GM12801 (cell line): ENCODE data around the gene ROBO1.

Experiments
- TF ChIP-seq, protein P1 (sequence below): IDR thresholded peaks from one replicate; pipeline ENCODE4 v1.5.1; 2011; ENCODE audit warnings: control low read depth; ENCODE audit not compliant: insufficient read length; ENCODE audit errors: extremely low read depth

ROBO1 gene

GRCh38 chr3:79253271-79253670 is 514.5 kb downstream of the ROBO1 start:
- TF ChIP-seq, protein P1, sequence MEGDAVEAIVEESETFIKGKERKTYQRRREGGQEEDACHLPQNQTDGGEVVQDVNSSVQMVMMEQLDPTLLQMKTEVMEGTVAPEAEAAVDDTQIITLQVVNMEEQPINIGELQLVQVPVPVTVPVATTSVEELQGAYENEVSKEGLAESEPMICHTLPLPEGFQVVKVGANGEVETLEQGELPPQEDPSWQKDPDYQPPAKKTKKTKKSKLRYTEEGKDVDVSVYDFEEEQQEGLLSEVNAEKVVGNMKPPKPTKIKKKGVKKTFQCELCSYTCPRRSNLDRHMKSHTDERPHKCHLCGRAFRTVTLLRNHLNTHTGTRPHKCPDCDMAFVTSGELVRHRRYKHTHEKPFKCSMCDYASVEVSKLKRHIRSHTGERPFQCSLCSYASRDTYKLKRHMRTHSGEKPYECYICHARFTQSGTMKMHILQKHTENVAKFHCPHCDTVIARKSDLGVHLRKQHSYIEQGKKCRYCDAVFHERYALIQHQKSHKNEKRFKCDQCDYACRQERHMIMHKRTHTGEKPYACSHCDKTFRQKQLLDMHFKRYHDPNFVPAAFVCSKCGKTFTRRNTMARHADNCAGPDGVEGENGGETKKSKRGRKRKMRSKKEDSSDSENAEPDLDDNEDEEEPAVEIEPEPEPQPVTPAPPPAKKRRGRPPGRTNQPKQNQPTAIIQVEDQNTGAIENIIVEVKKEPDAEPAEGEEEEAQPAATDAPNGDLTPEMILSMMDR: no peak

- TF ChIP-seq, protein P1: no peak
These were observed 517.1 kb downstream of the ROBO1 start for GRCh38 chr3:79250746-79251145.

DNA sequence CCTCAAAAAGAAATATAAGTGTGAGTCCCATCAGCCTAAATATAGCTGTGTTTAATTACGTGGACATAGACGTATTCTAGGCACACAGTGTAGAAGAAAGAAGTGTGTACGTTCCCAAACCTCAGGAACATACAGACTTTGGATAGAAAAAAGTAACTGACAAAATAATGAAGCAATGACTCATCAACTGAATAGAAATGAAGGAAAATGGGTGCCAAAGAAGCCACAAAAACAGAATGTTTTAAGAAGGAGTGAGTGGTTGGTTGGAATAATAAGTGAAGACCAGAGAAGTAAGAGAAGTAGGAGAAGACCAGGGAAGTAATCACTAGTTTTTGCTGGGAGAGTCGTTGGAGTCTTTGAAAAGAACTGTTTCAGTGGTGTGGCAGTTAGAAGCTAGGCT is 518.1 kb downstream of the ROBO1 start:
- TF ChIP-seq, protein P1: no peak

DNA sequence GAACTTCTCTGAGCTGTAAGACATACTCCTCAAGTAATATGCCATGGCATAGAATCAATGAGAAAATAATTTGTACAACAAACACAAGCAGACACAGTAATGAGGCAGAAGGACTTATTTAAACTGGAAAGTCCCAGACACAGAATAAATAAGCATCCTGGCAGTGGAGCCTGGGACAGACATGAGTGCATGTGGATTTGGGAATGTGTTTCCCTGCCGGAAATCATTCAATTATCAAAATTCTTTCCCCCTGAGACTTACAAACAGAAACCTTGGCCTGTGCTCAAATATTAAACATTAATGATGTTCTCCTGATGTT is 520.1 kb downstream of the ROBO1 start:
- TF ChIP-seq, protein P1: no peak

DNA sequence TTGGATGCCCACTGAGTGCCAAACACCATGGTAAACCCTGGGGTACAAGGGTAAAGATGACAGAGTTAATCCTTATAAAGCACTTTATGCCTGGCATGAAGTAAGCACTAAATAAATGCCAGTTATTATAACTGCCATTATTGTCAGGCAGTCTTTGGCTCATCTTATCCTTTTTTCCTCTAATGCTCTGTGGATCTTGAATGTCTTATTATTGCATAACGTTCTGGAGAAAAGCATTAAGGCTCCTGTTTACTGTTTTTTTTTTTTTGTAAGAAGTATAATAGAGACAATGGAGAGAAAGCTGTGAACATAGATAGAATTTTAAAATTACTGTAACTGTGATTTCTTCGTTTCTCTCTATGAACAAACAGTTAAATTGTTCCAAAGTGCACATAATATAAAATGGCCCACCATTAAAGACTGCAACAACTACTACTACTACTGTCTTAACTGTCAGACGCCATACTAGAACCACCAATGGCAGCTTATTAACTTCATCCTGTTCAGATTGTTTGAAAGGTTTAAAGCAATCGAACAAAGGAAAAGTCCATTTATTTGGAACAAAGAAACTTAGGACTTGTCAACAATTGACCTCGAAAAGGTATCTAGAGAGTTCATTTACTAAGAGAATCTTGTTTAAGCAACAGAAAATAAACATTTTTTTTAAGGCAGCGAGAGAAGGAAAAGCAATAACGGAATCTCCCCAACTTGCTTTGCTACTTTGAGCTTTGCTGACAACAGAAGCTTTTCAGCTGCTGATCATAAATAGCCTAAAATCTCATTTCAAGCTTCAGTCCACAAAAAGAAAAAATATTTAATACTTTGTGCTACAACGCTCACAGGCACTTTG is 520.7 kb downstream of the ROBO1 start:
- TF ChIP-seq, protein P1: no peak

- TF ChIP-seq, protein P1: no peak
These were observed 522.3 kb downstream of the ROBO1 start for GRCh38 chr3:79245284-79246138.

DNA sequence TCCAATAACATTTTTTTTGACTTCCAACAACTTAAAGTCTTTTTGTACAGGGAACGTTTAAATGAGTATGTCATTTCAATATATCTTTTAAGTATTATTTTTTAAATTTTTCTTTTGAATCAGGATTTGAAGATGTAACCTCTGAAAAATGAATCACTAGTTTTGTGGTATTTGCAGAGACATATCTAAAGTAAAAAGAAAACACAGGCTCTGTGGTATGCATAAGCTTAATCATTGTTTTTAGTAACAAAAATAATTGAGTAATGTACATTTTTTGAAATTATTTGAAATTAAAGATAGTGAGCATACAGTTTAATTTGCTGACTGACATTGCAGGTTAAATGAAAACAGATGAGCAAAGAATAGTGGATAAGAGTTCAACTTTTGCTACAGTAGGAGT is 531.3 kb downstream of the ROBO1 start:
- TF ChIP-seq, protein P1: no peak
